Activated T-cell treated with anti-CD3 and anti-CD28 coated beads, Interleukin-2, amount 50 U/mL, for 24 hours (primary cell): ENCODE measurements around the gene MT1G.

ENCODE experiments used
- DNase-seq: peaks from one replicate; pipeline ENCODE4 v3.0.0-alpha.2; 2020
- H3K27ac Mint-ChIP-seq: 2 replicates; pipeline ENCODE4 v1.8.0; 2020; ENCODE audit warnings: mild to moderate bottlenecking, mixed read lengths
- H3K27me3 Mint-ChIP-seq: 2 replicates; pipeline ENCODE4 v1.8.0; 2020; ENCODE audit warnings: mixed read lengths
- H3K36me3 Mint-ChIP-seq: 2 replicates; pipeline ENCODE4 v1.8.0; 2020; ENCODE audit warnings: low read depth, mixed read lengths
- H3K4me1 Mint-ChIP-seq: 2 replicates; pipeline ENCODE4 v1.8.0; 2020; ENCODE audit warnings: low read depth, mixed read lengths
- H3K4me3 Mint-ChIP-seq: 2 replicates; pipeline ENCODE4 v1.8.0; 2020; ENCODE audit warnings: mild to moderate bottlenecking, moderate library complexity, mixed read lengths
- H3K9me3 Mint-ChIP-seq: 2 replicates; pipeline ENCODE4 v1.8.0; 2020; ENCODE audit warnings: mixed read lengths

The MT1G gene

DNA sequence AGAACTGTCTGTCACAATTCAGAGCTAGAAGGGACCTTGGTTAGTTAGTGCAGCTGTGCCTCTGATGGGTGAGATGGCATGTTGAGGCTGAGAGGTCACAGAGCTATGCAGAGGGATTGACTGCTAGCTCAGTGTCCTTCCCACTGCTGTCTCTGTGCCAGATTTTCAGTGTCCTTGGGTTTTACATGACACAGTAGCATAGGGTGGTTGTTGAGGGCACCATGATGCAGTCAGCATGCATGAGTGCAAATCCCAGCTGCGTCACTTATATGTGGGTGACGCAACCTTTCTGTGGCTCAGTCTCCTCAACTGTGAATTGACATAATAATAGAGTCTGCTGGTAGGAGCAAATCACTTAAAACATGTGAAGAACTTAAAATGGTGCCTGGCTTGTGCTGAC, 26.7 kb downstream of the MT1G start:
- Mint-ChIP-seq H3K4me3 (no peak overlapping the region), H3K4me1 (peaks cover 32% of the 10 kb centered on the region), H3K27ac (no peak overlapping the region), H3K36me3 (no peaks in the 10 kb centered on the region), H3K27me3 (peaks cover 51% of the 10 kb centered on the region), H3K9me3 (no peaks in the 10 kb centered on the region)
- DNase-seq = no peak

DNA sequence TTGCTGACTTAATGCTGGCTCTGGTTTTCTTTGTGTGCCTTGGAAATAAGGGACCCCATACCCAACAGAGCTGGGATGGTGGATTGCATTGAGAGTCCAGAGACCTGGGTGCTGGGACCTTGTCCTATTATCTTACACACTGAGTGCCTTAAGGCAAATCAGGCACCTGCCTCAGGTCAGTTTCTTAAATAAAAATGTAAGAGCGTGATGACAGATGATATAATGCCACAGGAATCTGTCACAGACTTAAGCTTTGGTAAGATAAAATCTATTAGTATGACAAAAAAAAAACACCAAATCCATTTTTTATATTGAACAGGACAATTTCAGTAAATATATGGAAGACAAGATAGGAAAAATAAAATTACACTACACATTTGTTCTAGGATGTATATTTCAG, 27.8 kb downstream of the MT1G start:
- peaks cover 61% of the 10 kb centered on the region for H3K27me3 Mint-ChIP-seq
- no peaks in the 10 kb centered on the region for H3K9me3 Mint-ChIP-seq
- no peaks in the 10 kb centered on the region for H3K36me3 Mint-ChIP-seq
- no peak for DNase-seq
- no peak overlapping the region for H3K4me3 Mint-ChIP-seq
- peaks cover 39% of the 10 kb centered on the region for H3K4me1 Mint-ChIP-seq
- H3K27ac Mint-ChIP-seq = no peak overlapping the region

DNA sequence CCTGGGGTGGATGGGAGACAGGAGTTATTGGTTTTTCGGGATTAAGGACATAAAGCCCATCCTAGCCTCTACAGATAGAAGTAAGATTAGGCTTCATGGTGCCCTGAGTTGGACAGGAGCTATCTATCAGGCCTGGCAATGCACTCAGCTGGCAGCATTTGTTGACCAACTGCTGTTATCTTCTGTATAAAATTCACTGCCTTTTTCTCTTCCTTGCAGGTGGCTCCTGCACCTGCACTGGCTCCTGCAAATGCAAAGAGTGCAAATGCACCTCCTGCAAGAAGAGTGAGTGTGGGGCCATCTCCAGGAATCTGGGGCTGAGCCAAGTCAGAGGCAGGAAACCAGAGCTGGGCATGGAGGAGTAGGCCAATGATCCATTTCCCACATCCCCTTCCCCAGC, 28.8 kb downstream of the MT1G start:
- Mint-ChIP-seq H3K4me3 (no peak overlapping the region), H3K27ac (no peak overlapping the region)

DNA sequence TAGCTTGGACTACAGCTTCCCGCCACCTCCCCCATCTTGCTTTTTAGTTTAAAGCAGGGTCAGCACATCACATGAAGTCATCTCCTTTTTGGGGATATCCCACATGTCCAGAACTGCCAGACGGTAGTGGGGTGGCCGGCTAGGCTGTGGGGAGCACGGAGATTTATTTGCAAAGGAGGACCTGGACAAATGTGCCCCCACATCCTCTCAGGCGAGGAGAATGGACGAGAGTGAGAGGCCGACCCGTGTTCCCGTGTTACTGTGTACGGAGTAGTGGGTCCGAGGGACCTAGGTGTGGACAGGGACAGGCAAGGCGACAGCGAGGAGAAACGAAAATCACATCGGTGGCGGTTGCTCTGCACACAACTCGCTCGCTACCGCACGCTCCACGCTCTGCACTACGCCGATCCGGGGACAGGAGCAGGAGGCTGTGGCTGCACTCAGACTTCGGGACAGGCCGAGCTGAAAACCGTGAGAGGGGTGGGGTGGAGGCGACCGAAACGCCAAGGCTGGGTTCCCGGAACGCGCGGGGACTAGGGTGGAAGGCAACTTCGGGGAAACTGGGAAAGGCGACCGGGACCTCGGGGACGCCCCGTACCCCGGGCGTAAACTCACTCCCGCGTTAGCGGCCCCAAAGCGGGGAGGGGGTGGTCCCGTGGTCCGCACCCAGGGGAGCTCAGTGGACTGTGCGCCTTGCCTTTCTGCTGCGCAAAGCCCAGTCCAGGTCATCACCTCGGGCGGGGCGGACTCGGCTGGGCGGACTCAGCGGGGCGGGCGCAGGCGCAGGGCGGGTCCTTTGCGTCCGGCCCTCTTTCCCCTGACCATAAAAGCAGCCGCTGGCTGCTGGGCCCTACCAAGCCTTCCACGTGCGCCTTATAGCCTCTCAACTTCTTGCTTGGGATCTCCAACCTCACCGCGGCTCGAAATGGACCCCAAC, 29.8 kb downstream of the MT1G start, which contains the start of gene MT1A:
Gene MT1A, plus strand, starts transcription at position 853 of the 937 bp plus-strand sequence. Its CDS starts 73 bp downstream, at position 926.
- Mint-ChIP-seq H3K27ac (no peak within 1 kb of the TSS), H3K4me1 (peaks cover 31% of the 10 kb centered on the region), H3K36me3 (no peaks in the 10 kb centered on the region), H3K27me3 (peaks cover 80% of the 10 kb centered on the region), H3K4me3 (peak within 1 kb of the TSS; percentile 57), H3K9me3 (no peaks in the 10 kb centered on the region)
- no peak for DNase-seq

More for the DNA sequence above, 28.8 kb downstream of the MT1G start:
- no peak for DNase-seq
- H3K27me3 Mint-ChIP-seq = peaks cover 71% of the 10 kb centered on the region
- peaks cover 40% of the 10 kb centered on the region for H3K4me1 Mint-ChIP-seq
- no peaks in the 10 kb centered on the region for H3K36me3 Mint-ChIP-seq
- H3K9me3 Mint-ChIP-seq = no peaks in the 10 kb centered on the region

DNA sequence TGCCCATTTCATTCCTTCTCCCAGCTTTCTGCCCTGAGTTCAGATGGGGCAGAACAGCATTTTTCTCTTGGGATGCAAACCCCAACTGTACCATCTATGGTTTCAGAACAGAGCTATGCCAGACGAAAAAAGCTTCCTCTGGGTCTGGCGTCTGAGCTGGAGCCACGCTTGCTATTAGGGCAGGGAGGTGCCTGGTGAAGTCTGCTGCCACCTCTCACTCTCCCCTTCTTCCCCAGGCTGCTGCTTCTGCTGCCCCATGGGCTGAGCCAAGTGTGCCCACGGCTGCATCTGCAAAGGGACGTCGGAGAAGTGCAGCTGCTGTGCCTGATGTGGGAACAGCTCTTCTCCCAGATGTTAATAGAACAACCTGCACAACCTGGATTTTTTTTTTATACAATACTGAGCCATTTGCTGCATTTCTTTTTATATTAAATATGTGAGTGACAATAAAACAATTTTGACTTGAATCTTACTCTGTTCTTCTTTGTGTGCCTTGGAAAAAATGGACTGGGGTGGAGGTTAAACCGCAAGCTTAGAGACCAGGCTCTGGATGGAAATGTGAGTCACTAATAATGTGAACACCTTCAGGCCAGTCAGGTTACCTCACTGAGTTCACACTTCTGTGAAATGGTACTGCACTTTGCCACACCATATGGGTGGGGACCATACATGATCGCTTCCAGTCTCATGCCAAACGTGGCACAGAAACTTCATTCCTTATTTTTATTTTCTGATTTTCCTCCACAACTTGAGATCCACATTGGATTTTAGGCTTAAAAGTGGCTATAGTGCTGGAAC, 31.1 kb downstream of the MT1G start:
- Mint-ChIP-seq H3K27ac (no peak overlapping the region), H3K4me3 (no peak overlapping the region), H3K36me3 (no peaks in the 10 kb centered on the region), H3K9me3 (no peaks in the 10 kb centered on the region), H3K27me3 (peaks cover 92% of the 10 kb centered on the region), H3K4me1 (peaks cover 27% of the 10 kb centered on the region)
- no peak for DNase-seq

DNA sequence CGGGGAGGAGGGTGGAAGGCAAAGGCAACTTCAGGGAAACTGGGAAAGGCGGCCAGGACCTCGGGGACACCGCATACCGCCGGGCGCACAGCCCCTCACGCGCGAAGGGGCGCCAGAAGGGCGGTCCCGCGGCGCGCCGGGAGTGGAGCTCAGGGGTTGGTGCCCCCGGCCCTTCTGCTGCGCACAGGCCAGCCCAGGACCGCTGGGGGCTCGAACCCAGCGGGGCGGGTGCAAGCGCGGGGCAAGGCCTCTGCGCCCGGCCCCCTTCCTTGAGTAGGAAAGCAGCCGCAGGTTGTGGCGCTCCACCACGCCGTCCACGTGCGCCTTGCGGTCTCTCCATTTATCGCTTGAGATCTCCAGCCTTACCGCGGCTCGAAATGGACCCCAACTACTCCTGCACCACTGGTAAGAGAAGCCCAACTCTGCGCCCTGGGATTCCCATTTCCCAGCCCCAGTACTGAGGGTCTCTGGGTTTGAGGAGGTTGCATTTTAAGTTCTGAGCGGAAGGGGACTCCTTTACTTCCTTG, 32.4 kb downstream of the MT1G start:
- peaks cover 97% of the 10 kb centered on the region for H3K27me3 Mint-ChIP-seq
- H3K27ac Mint-ChIP-seq = no peak overlapping the region
- H3K36me3 Mint-ChIP-seq = no peaks in the 10 kb centered on the region
- DNase-seq = no peak
- no peaks in the 10 kb centered on the region for H3K9me3 Mint-ChIP-seq
- peaks cover 29% of the 10 kb centered on the region for H3K4me1 Mint-ChIP-seq
- H3K4me3 Mint-ChIP-seq = peak overlapping the region; percentile 51

DNA sequence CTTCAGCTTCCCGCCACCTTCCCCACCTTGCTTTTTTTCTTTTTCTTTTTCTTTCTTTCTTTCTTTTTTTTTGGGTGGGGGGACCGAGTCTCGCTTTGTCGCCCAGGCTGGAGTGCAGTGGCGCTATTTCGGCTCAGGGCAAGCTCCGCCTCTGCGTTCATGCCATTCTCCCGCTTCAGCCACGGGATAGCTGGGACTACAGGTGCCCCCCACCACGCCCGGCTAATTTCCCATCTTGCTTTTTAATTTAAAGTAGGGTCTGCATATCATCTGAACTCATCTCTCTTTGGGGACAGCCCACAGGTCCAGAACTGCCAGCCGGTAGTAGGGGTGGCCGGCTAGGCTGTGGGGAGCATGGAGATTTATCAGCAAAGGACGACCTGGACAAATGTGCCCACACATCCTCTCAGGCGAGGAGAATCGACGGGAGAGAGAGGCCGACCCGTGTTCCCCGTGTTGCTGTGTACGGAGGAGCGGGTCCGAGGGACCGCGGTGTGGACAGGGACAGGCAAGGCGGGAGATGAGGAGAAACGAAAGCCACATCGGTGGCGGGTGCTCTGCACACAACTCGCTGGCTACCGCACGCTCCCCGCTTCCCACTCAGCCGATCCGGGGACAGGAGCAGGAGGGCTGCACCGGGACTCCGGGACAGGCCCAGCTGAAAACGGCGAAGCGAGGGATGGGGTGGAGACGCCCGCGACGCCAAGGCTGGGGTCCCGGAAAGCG, 33.0 kb downstream of the MT1G start:
- H3K27ac Mint-ChIP-seq = no peak overlapping the region
- H3K36me3 Mint-ChIP-seq = no peaks in the 10 kb centered on the region
- no peak for DNase-seq
- H3K9me3 Mint-ChIP-seq = no peaks in the 10 kb centered on the region
- peaks cover 29% of the 10 kb centered on the region for H3K4me1 Mint-ChIP-seq
- peaks cover 97% of the 10 kb centered on the region for H3K27me3 Mint-ChIP-seq
- peak overlapping the region; percentile 51 for H3K4me3 Mint-ChIP-seq

DNA sequence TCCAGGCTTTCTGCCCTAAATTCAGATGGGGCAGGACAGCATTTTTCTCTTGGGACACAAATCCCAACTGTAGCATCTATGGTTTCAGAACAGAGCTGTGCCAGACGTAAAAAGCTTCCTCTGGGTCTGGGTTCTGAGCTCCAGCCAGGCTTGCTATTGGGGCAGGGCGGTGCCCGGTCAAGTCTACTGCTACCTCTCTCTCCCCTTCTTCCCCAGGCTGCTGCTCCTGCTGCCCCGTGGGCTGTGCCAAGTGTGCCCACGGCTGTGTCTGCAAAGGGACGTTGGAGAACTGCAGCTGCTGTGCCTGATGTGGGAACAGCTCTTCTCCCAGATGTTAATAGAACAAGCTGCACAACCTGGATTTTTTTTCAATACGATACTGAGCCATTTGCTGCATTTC, 34.3 kb downstream of the MT1G start:
- H3K9me3 Mint-ChIP-seq = no peaks in the 10 kb centered on the region
- H3K27me3 Mint-ChIP-seq = peaks cover 85% of the 10 kb centered on the region
- no peaks in the 10 kb centered on the region for H3K36me3 Mint-ChIP-seq
- no peak overlapping the region for H3K27ac Mint-ChIP-seq
- H3K4me1 Mint-ChIP-seq = peaks cover 27% of the 10 kb centered on the region
- no peak overlapping the region for H3K4me3 Mint-ChIP-seq
- DNase-seq = no peak

DNA sequence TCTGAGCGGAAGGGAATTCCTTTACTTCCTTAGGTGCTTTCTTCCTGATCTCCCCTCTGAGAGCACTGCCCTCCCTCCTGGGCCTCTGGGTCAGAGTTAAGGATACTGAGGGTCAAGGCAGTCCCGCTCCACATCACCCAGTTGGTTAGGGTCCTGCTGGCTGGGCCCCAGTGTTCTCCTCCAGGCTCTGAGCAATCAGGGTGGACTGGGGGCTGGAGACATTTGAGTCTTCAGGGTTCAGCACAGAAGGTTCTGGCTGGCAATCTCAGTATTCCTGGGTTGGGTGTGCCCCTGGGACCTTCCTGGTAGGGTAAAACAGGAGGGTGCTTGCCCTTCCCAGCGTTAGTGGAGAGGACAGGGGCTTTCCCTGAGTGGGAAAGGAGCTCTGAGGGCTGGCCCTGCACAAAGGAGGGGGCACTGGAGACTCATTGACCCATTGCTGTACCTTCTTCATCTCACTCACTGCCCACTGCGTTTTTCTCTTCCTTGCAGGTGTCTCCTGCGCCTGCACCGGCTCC, 35.0 kb downstream of the MT1G start:
- Mint-ChIP-seq H3K27ac (no peak overlapping the region), H3K27me3 (peaks cover 79% of the 10 kb centered on the region), H3K4me1 (peaks cover 22% of the 10 kb centered on the region), H3K9me3 (no peaks in the 10 kb centered on the region), H3K4me3 (peak overlapping the region; percentile 15), H3K36me3 (no peaks in the 10 kb centered on the region)
- no peak for DNase-seq

DNA sequence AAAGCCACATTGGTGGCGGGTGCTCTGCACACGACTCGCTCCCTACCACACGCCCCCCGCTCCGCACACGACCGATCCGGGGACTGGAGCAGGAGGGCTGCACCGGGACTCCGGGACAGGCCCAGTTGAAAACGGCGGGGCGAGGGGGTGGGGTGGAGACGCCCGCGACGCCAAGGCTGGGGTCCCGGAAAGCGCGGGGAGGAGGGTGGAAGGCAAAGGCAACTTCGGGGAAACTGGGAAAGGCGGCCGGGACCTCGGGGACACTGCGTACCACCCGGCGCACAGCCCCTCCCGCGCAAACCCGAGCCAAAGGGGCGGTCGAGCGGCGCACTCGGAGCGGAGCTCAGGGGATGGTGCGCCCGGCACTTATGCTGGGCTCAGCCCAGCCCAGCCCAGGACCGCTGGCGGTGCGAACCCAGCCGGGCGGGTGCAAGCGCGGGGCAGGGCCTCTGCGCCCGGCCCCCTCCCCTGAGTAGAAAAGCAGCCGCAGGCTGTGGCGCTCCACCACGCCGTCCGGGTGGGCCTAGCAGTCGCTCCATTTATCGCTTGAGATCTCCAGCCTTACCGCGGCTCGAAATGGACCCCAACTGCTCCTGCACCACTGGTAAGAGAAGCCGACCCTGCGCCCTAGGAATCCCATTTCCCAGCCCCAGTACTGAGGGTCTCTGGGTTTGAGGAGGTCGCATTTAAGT, 35.6 kb downstream of the MT1G start, which contains the start of gene MT1M:
Gene MT1M, plus strand, starts transcription at position 504 of the 692 bp plus-strand sequence. Its CDS starts 73 bp downstream, at position 577.
- no peak for DNase-seq

DNA sequence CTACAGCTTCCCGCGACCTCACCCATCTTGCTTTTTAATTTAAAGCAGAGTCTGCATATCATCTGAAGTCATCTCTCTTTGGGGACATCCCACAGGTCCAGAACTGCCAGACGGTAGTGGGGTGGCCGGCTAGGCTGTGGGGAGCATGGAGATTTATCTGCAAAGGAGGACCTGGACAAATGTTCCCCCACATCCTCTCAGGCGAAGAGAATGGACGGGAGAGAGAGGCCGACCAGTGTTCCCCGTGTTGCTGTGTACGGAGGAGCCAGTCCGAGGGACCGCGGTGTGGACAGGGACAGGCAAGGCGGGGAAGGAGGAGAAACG, 36.1 kb downstream of the MT1G start:
- Mint-ChIP-seq H3K27me3 (peaks cover 74% of the 10 kb centered on the region), H3K27ac (no peak overlapping the region), H3K4me1 (peaks cover 19% of the 10 kb centered on the region), H3K4me3 (peak overlapping the region; percentile 34), H3K9me3 (no peaks in the 10 kb centered on the region), H3K36me3 (no peaks in the 10 kb centered on the region)
- no peak for DNase-seq

More for the DNA sequence above, 35.6 kb downstream of the MT1G start, which contains the start of gene MT1M:
- H3K4me3 Mint-ChIP-seq = peak within 1 kb of the TSS; percentile 43
- H3K27me3 Mint-ChIP-seq = peaks cover 74% of the 10 kb centered on the region
- no peaks in the 10 kb centered on the region for H3K9me3 Mint-ChIP-seq
- H3K36me3 Mint-ChIP-seq = no peaks in the 10 kb centered on the region
- H3K27ac Mint-ChIP-seq = no peak within 1 kb of the TSS
- H3K4me1 Mint-ChIP-seq = peaks cover 19% of the 10 kb centered on the region

DNA sequence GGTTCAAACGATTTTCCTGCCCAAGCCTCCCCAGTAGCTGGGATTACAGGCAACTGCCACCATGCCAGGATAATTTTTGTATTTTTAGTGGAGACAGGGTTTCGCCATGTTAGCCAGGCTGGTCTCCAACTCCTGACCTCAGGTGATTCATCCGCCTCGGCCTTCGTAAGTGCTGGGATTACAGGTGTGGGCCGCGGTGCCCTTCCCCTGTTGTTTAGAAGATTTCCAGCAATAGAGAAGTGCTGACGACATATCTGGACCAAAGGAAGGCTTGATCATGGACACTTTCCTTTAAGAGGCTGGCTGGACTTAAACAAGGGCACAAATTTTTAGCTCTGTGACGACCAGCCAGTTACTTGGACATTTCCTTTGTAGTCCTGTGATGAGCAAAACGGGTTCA, 36.7 kb downstream of the MT1G start:
- peaks cover 20% of the 10 kb centered on the region for H3K4me1 Mint-ChIP-seq
- H3K27ac Mint-ChIP-seq = no peak overlapping the region

DNA sequence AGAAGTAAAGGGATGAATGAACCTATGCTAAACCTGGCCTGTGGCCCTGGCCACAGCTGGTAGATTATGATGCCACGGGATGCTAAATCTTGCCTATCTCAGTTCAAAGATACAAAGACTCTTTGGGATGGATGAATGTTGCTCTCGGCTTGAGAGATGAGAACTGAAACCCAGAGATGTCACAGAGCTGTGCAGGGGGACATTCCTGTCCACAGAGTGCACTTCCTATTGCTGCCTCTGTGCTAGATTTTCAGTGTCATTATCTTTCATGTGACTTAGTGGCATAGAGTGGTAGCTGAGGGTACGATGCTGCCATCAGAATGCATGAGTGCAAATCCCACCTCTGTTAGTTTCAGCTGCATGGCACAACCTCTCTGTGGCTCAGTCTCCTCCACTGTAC, 37.7 kb downstream of the MT1G start:
- Mint-ChIP-seq H3K27me3 (peaks cover 72% of the 10 kb centered on the region), H3K4me1 (peaks cover 22% of the 10 kb centered on the region), H3K36me3 (no peaks in the 10 kb centered on the region), H3K27ac (no peak overlapping the region), H3K9me3 (no peaks in the 10 kb centered on the region), H3K4me3 (no peak overlapping the region)
- DNase-seq = no peak

More for the DNA sequence above, 36.7 kb downstream of the MT1G start:
- no peaks in the 10 kb centered on the region for H3K9me3 Mint-ChIP-seq
- no peak overlapping the region for H3K4me3 Mint-ChIP-seq
- H3K27me3 Mint-ChIP-seq = peaks cover 73% of the 10 kb centered on the region
- DNase-seq = no peak
- no peaks in the 10 kb centered on the region for H3K36me3 Mint-ChIP-seq
